HepG2 (cell line): Measurements from ENCODE around the gene MIA3. TPM values are rescaled to one million over a fixed set of nuclear protein-coding genes. Genes with fewer than 3 reads are reported as not detected.

Source experiments
- ATAC-seq: fragments of 200-7000 bp; cut with Tn5 transposase; 3 replicates; pipeline ENCODE4 v1.9.1; 2020; ENCODE audit warnings: mild to moderate bottlenecking, moderate library complexity
- BruUV-seq: library from RNA; stranded (reverse); fragments of 400-500 nt; replicated peaks from 2 replicates; lab custom pipeline; 2021; lab: Mats Ljungman, UMichigan
- CTCF ChIA-PET: fragments of 300-600 bp; formaldehyde crosslinking; extraction: SDS; loops from one replicate; lab custom pipeline; 2021; ENCODE audit warnings: low total read pairs, inconsistent platforms, low intra/inter-chr PET ratio; lab: Yijun Ruan, JAX
- POLR2A ChIA-PET: fragments of 350-600 bp; sonication (Branson Sonifier 250); formaldehyde crosslinking; loops from one replicate; lab custom pipeline; 2020; ENCODE audit warnings: antibody characterized with exemption, inconsistent platforms; lab: Yijun Ruan, JAX
- DNase-seq: peaks from one replicate; pipeline ENCODE4 v3.0.0-alpha.2; 2015; ENCODE audit warnings: low spot score
- FAIRE-seq: peaks from 3 replicates; lab custom pipeline; 2011; peaks lifted over from hg19 to GRCh38; lab: Jason Lieb, UNC
- H2AFZ ChIP-seq: one replicate; pipeline ENCODE4 v1.6.1; 2011; ENCODE audit warnings: low read length, inconsistent platforms
- H3K27ac ChIP-seq: fragments of 300-600 bp; 3 replicates; pipeline ENCODE4 v1.8.0; 2011; ENCODE audit warnings: mixed run types, mild to moderate bottlenecking, mixed read lengths, low read length, inconsistent platforms; ENCODE audit not compliant: insufficient read depth; ENCODE audit errors: extremely low read length
- H3K27me3 ChIP-seq, 2 experiments: fragments of 200-600 bp in 1 of 2; 2 replicates in 1 of 2; 3 replicates in 1 of 2; pipeline versions ENCODE4 v1.6.0 to v1.8.0; 2011; ENCODE audit warnings: low read length in 2 of 2, mild to moderate bottlenecking in 2 of 2, moderate library complexity in 2 of 2, inconsistent platforms in 1 of 2; ENCODE audit not compliant: insufficient read depth in 2 of 2, control insufficient read depth in 1 of 2
- H3K36me3 ChIP-seq, 2 experiments: fragments of 200-600 bp in 1 of 2; replicated peaks in 1 of 2; 2 replicates in 1 of 2; 3 replicates in 1 of 2; pipeline versions ENCODE4 v1.5.1 to v1.8.0; 2011; ENCODE audit warnings: low read length in 2 of 2, inconsistent platforms in 1 of 2; ENCODE audit not compliant: insufficient read depth in 2 of 2, control insufficient read depth in 1 of 2
- H3K4me1 ChIP-seq: 2 replicates; pipeline ENCODE4 v1.5.1; 2012; ENCODE audit warnings: low read length, inconsistent platforms; ENCODE audit not compliant: insufficient read depth
- H3K4me2 ChIP-seq: 2 replicates; pipeline ENCODE4 v1.6.0; 2011; ENCODE audit warnings: low read depth, low read length, inconsistent platforms
- H3K4me3 ChIP-seq, 3 experiments: fragments of 200-600 bp in 1 of 3; sonication (generic), shearing (Covaris generic) in 1 of 3; replicated peaks in 1 of 3; 2 replicates each; pipeline ENCODE4 v1.5.1; 2011 to 2016; ENCODE audit warnings: low read length in 3 of 3, inconsistent platforms in 2 of 3, low read depth in 2 of 3, mild to moderate bottlenecking in 2 of 3, control low read depth in 1 of 3, mixed read lengths in 1 of 3; ENCODE audit not compliant: insufficient read depth in 1 of 3
- H3K79me2 ChIP-seq: one replicate; pipeline ENCODE4 v1.6.1; 2011; ENCODE audit warnings: low read length, inconsistent platforms; ENCODE audit not compliant: insufficient read depth
- H3K9ac ChIP-seq: 2 replicates; pipeline ENCODE4 v1.6.0; 2011; ENCODE audit warnings: mild to moderate bottlenecking, low read depth, low read length, inconsistent platforms; ENCODE audit not compliant: insufficient read depth
- H3K9me3 ChIP-seq: 2 replicates; pipeline ENCODE4 v1.5.1; 2012; ENCODE audit warnings: mild to moderate bottlenecking, low read length
- H4K20me1 ChIP-seq: 2 replicates; pipeline ENCODE4 v1.6.0; 2011; ENCODE audit warnings: inconsistent platforms, mild to moderate bottlenecking, low read length, moderate library complexity; ENCODE audit not compliant: insufficient read depth
- IRF9 ChIP-seq: sonication (generic); formaldehyde crosslinking; IDR thresholded peaks from 2 replicates; pipeline ENCODE4 v1.8.0; 2022; ENCODE audit warnings: missing genetic modification reagents, mild to moderate bottlenecking, borderline replicate concordance
- KDM1A ChIP-seq: IDR thresholded peaks from 2 replicates; pipeline ENCODE4 v1.6.1; 2016; ENCODE audit warnings: missing compliant biosample characterization
- KMT2B ChIP-seq: IDR thresholded peaks from 2 replicates; pipeline ENCODE4 v1.6.1; 2016; ENCODE audit warnings: missing genetic modification reagents, missing compliant biosample characterization
- NR1H2 ChIP-seq: sonication (generic); formaldehyde crosslinking; IDR thresholded peaks from 2 replicates; pipeline ENCODE4 v1.8.1; 2022; ENCODE audit warnings: low read depth, missing genetic modification reagents, borderline replicate concordance
- RBFOX2 ChIP-seq: fragments of 200-400 bp; formaldehyde crosslinking; IDR thresholded peaks from 2 replicates; pipeline ENCODE4 v1.6.1; 2017; ENCODE audit warnings: low read depth, mild to moderate bottlenecking, low read length
- TBX3 ChIP-seq: fragments of 450-650 bp; IDR thresholded peaks from 2 replicates; pipeline ENCODE4 v1.6.1; 2017; ENCODE audit warnings: antibody characterized with exemption, mild to moderate bottlenecking, inconsistent platforms, borderline replicate concordance
- THAP7 ChIP-seq: sonication (generic); formaldehyde crosslinking; IDR thresholded peaks from 2 replicates; pipeline ENCODE4 v1.8.1; 2023; ENCODE audit warnings: mild to moderate bottlenecking, missing genetic modification reagents
- TOPORS ChIP-seq: sonication (generic); formaldehyde crosslinking; IDR thresholded peaks from 2 replicates; pipeline ENCODE4 v1.8.0; 2023; ENCODE audit warnings: mild to moderate bottlenecking, missing genetic modification reagents
- UBTF ChIP-seq: sonication (generic); formaldehyde crosslinking; IDR thresholded peaks from 2 replicates; pipeline ENCODE4 v1.4.0; 2020; ENCODE audit warnings: mild to moderate bottlenecking, missing genetic modification reagents
- ZFP36 ChIP-seq: fragments of 150-350 bp; IDR thresholded peaks from 2 replicates; pipeline ENCODE4 v1.6.1; 2018; ENCODE audit warnings: borderline replicate concordance, low read length, low read depth; ENCODE audit not compliant: partially characterized antibody
- ZMYM2 ChIP-seq: sonication (generic); formaldehyde crosslinking; IDR thresholded peaks from 2 replicates; pipeline ENCODE4 v1.8.0; 2022; ENCODE audit warnings: mild to moderate bottlenecking, missing genetic modification reagents
- ZNF451 ChIP-seq: sonication (generic); formaldehyde crosslinking; IDR thresholded peaks from 2 replicates; pipeline ENCODE4 v1.5.0; 2020; ENCODE audit warnings: mild to moderate bottlenecking, missing genetic modification reagents
- ZNF530 ChIP-seq: sonication (generic); formaldehyde crosslinking; IDR thresholded peaks from 2 replicates; pipeline ENCODE4 v1.5.0; 2020; ENCODE audit warnings: low read depth, mild to moderate bottlenecking, missing genetic modification reagents
- WGBS: methylation state at CpG from one replicate; pipeline ENCODE4 v1.1.6; 2017; ENCODE audit warnings: low lambda C conversion rate; 5-methylcytosine and 5-hydroxymethylcytosine counted together
- in situ Hi-C: cut with HindIII; loops from 2 replicates; pipeline ENCODE4 v1.10.0; 2017; ENCODE audit warnings: low pct_unique_long_range_greater_than_20kb; ENCODE audit not compliant: extremely low pct_ligation_motif_present
- intact Hi-C: fragments of 100-400 bp; cut with micrococcal nuclease; formaldehyde crosslinking; loops from one replicate; pipeline ENCODE4 v1.10.0; 2022; ENCODE audit not compliant: unreplicated experiment
- polyA plus RNA-seq, 8 experiments: library from polyadenylated mRNA; depleted of rRNA in 3 of 8; stranded (reverse) in 7 of 8; unstranded in 1 of 8; fragments of >200 nt; fragmentation: Illumina TruSeq in 4 of 8; extraction: Trizol in 4 of 8; gene quantifications; 2 replicates each; pipeline versions ENCODE4 v1.2.1 to v1.2.3, GENCODE V29; 2011 to 2016; ENCODE audit warnings: low read depth in 4 of 8, missing spikeins in 1 of 8, mixed read lengths in 1 of 8; ENCODE audit not compliant: insufficient read depth in 1 of 8
- total RNA-seq, 5 experiments: library from RNA; depleted of rRNA; stranded (reverse); fragments of >200 nt; fragmentation: Illumina TruSeq; extraction: Trizol; gene quantifications; 2 replicates each; pipeline ENCODE4 v1.2.3, GENCODE V29; 2016; ENCODE audit warnings: low read depth in 1 of 5

Gene MIA3
- total and polyA plus RNA-seq, 2 of the 13 experiments (the other 11 are each of a cell fraction or from before 2014, with no cell fraction given), result 45.6 to 48.7 TPM

- no peak for TF ChIP-seq IRF9 (CRISPR knock-in tag)
Observed at GRCh38 chr1:222696741-222697140, 78.8 kb downstream of the MIA3 start (continued).

- Histone ChIP-seq H4K20me1 (no peaks in the 10 kb centered on the region), H2AFZ (no peak overlapping the region), H3K9me3 (no peaks in the 10 kb centered on the region), H3K36me3 (peaks cover 0 to 17% of the 10 kb centered on the region in 2 experiments; a peak in 1 of 5 replicates), H3K4me2 (no peak overlapping the region), H3K27ac (no peak overlapping the region), H3K4me3 (no peak overlapping the region), H3K4me1 (no peaks in the 10 kb centered on the region), H3K27me3 (no peaks in the 10 kb centered on the region), H3K9ac (no peak overlapping the region), H3K79me2 (peaks cover 2% of the 10 kb centered on the region)
- CTCF ChIA-PET, result no interaction called here
- in situ Hi-C loops (no loop called here), intact Hi-C loops (no loop called here)
- TF ChIP-seq NR1H2 (CRISPR knock-in tag), result no peak
- no peak for TF ChIP-seq ZNF451
- no peak for TF ChIP-seq TOPORS (CRISPR knock-in tag)
- TF ChIP-seq TBX3, result no peak
- no peak for TF ChIP-seq KMT2B (CRISPR knock-in tag)
- no peak for TF ChIP-seq UBTF
- TF ChIP-seq RBFOX2, result no peak
- no peak for TF ChIP-seq ZMYM2 (CRISPR knock-in tag)
- TF ChIP-seq ZNF530, result no peak
- TF ChIP-seq KDM1A (CRISPR knock-in tag), result no peak
- no peak for TF ChIP-seq ZFP36
- TF ChIP-seq THAP7 (CRISPR knock-in tag), result no peak
- POLR2A ChIA-PET, result no interaction called here
- 91% methylated on average over 2 of the region's 2 CpGs for WGBS
- BruUV-seq, result no TSS peak
- no peak for FAIRE-seq
- DNase-seq, result no peak
- no peak for ATAC-seq
Observed at GRCh38 chr1:222697203-222697602, 79.3 kb downstream of the MIA3 start.
